Measurements from ENCODE around the gene SNRPB.

DNA sequence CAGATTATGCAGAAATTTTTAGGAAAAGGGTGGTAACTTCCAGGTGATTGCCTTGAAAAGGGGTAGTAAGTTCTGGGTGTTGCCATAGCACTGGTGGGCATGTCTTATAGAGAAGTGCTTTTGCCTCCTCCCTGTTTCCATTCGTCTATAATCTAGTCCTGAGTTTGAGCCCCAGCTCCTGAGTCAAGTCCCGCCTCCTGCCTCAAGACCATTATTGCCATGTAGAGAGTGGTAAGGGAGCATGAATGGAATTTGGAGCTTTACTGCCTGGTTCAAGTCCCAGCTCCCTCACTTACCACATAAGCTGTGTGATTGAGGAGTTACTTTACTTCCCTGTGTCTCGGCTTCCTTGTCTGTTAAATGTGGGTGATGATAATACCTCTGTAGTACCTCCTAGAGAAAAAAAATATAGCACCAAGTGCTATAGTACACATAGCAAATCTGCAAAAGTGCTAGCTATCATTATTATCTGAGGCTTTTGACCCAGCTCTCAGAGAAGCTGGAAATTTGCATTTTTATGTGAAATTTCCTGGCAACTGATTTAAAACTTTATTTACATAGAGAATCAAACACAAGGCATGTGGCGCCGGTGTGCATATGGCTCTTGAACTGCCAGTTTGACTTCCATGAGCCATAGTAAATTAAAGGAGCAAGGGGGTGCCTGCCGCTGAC lies 53.9 kb downstream of the SNRPB start:
- TF ChIP-seq, protein P1, sequence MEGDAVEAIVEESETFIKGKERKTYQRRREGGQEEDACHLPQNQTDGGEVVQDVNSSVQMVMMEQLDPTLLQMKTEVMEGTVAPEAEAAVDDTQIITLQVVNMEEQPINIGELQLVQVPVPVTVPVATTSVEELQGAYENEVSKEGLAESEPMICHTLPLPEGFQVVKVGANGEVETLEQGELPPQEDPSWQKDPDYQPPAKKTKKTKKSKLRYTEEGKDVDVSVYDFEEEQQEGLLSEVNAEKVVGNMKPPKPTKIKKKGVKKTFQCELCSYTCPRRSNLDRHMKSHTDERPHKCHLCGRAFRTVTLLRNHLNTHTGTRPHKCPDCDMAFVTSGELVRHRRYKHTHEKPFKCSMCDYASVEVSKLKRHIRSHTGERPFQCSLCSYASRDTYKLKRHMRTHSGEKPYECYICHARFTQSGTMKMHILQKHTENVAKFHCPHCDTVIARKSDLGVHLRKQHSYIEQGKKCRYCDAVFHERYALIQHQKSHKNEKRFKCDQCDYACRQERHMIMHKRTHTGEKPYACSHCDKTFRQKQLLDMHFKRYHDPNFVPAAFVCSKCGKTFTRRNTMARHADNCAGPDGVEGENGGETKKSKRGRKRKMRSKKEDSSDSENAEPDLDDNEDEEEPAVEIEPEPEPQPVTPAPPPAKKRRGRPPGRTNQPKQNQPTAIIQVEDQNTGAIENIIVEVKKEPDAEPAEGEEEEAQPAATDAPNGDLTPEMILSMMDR (IDR thresholded peaks at IDR 0.05; ENCODE audit: insufficient read depth, low read length, poor library complexity, severe bottlenecking): no peak
- TF ChIP-seq EZH2phosphoT487 (conservative IDR thresholded peaks at IDR 0.05; ENCODE audit: low read length): no peak

All from SU-DHL-6 (cell line).